KMS-11 (cell line): Measurements from ENCODE around the gene MS4A10.
"Not testable (repeated sequence)": the region's sequence is repeated elsewhere in the genome, so short reads cannot be mapped to it uniquely, and the experiment has no call there.

ENCODE experiments used
- H2AFZ ChIP-seq: fragments of 200-600 bp; sonication (generic); 2 replicates; pipeline ENCODE4 v1.6.1; 2016; ENCODE audit warnings: antibody characterized with exemption, mixed run types, low read depth
- H3K27ac ChIP-seq: fragments of 200-600 bp; sonication (generic); 2 replicates; pipeline ENCODE4 v1.6.1; 2016; ENCODE audit warnings: mild to moderate bottlenecking, mixed run types
- H3K27me3 ChIP-seq: fragments of 200-600 bp; sonication (generic); 2 replicates; pipeline ENCODE4 v1.6.1; 2017; ENCODE audit warnings: mild to moderate bottlenecking, low read depth, mixed run types, moderate library complexity; ENCODE audit not compliant: insufficient read depth
- H3K36me3 ChIP-seq: fragments of 200-600 bp; sonication (generic); 2 replicates; pipeline ENCODE4 v1.6.1; 2017; ENCODE audit warnings: mild to moderate bottlenecking, mixed run types; ENCODE audit not compliant: insufficient read depth
- H3K4me1 ChIP-seq: fragments of 200-600 bp; sonication (generic); 2 replicates; pipeline ENCODE4 v1.6.1; 2016; ENCODE audit warnings: mild to moderate bottlenecking, low read depth, mixed run types; ENCODE audit not compliant: poor library complexity, severe bottlenecking
- H3K4me2 ChIP-seq: fragments of 200-600 bp; sonication (generic); 2 replicates; pipeline ENCODE4 v1.7.0; 2016; ENCODE audit warnings: mild to moderate bottlenecking, mixed run types
- H3K4me3 ChIP-seq: fragments of 200-600 bp; sonication (generic); IDR thresholded peaks from 2 replicates; pipeline ENCODE4 v1.6.1; 2017; ENCODE audit warnings: low read depth, low read length, mixed read lengths; ENCODE audit not compliant: insufficient read depth
- H3K79me2 ChIP-seq: fragments of 200-600 bp; sonication (generic); 2 replicates; pipeline ENCODE4 v1.6.1; 2016; ENCODE audit warnings: low read depth, mixed run types; ENCODE audit not compliant: insufficient read depth
- H3K9ac ChIP-seq: fragments of 200-600 bp; sonication (generic); 2 replicates; pipeline ENCODE4 v1.6.1; 2016; ENCODE audit warnings: mild to moderate bottlenecking, mixed run types
- H4K20me1 ChIP-seq: fragments of 200-600 bp; sonication (generic); 2 replicates; pipeline ENCODE4 v1.6.1; 2016; ENCODE audit warnings: mild to moderate bottlenecking, mixed run types; ENCODE audit not compliant: insufficient read depth
- TF ChIP-seq, protein P1 (sequence below): fragments of 200-600 bp; sonication (generic); conservative IDR thresholded peaks from 2 replicates; pipeline ENCODE4 v1.6.1; 2017; ENCODE audit warnings: low read depth, mild to moderate bottlenecking, antibody characterized with exemption, low read length, moderate library complexity, mixed read lengths

MS4A10 gene

DNA sequence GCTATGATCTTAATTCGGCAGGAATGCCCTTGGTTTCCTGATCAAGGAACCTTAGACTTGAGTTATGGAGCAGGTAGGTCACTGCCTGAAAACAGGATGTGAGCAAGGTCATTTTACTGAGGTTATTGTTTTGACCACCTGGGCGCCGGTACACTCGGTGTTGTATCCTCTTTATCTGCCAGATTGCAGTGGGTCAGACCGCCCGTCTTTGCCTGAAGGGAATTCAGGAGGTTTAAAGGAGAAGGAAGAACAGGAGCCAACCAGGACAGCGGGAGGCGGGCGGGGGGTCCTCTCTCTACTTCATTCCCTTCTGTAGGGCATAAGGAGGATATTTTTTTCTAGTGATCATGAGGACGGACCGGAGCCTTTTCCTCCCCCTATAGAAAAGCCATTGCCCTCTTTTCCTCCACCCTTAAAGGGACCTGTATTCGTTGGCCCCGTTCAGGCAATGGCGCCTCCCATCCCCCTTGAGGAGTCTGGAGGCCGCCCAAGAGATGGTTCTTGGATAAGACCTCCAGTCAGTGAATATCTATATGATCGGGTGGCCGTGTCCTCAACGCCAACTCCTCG, 27.8 kb upstream of the MS4A10 start:
- TF ChIP-seq, protein P1, sequence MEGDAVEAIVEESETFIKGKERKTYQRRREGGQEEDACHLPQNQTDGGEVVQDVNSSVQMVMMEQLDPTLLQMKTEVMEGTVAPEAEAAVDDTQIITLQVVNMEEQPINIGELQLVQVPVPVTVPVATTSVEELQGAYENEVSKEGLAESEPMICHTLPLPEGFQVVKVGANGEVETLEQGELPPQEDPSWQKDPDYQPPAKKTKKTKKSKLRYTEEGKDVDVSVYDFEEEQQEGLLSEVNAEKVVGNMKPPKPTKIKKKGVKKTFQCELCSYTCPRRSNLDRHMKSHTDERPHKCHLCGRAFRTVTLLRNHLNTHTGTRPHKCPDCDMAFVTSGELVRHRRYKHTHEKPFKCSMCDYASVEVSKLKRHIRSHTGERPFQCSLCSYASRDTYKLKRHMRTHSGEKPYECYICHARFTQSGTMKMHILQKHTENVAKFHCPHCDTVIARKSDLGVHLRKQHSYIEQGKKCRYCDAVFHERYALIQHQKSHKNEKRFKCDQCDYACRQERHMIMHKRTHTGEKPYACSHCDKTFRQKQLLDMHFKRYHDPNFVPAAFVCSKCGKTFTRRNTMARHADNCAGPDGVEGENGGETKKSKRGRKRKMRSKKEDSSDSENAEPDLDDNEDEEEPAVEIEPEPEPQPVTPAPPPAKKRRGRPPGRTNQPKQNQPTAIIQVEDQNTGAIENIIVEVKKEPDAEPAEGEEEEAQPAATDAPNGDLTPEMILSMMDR = no peak
- H3K4me1 ChIP-seq = peaks cover 42% of the 10 kb centered on the region
- H3K27ac ChIP-seq = no peak overlapping the region
- no peaks in the 10 kb centered on the region for H4K20me1 ChIP-seq
- H3K9ac ChIP-seq = no peak overlapping the region
- H3K36me3 ChIP-seq = no peaks in the 10 kb centered on the region
- no peak overlapping the region for H3K4me3 ChIP-seq
- H3K4me2 ChIP-seq = peak overlapping the region; percentile 65; the same call in 1 of the 2 replicates
- no peaks in the 10 kb centered on the region for H3K27me3 ChIP-seq
- no peak overlapping the region for H2AFZ ChIP-seq
- no peaks in the 10 kb centered on the region for H3K79me2 ChIP-seq

DNA sequence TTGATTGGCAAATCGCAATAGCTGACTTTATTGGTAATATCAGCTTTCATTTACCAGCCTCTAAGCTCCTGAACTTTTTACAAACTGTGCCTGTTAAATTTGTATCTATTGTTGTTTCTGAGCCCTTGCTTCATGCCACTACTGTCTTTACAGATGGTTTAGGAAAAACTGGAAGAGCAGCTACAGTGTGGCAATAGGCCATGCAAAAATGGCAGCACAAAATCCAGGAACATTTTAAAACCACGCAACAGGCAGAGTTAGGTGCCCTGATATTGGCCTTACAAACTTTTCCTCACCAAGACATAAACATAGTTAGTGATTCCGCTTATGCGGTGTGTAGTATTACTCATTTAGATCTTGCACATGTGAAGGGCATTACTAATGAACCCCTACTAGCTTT, 26.5 kb upstream of the MS4A10 start:
- H3K27me3 ChIP-seq, H3K9ac ChIP-seq, H3K27ac ChIP-seq, H3K79me2 ChIP-seq, H3K4me2 ChIP-seq, H3K4me3 ChIP-seq, H2AFZ ChIP-seq, H4K20me1 ChIP-seq, H3K36me3 ChIP-seq: not testable (repeated sequence)
- H3K4me1 ChIP-seq = peaks cover 55% of the 10 kb centered on the region

DNA sequence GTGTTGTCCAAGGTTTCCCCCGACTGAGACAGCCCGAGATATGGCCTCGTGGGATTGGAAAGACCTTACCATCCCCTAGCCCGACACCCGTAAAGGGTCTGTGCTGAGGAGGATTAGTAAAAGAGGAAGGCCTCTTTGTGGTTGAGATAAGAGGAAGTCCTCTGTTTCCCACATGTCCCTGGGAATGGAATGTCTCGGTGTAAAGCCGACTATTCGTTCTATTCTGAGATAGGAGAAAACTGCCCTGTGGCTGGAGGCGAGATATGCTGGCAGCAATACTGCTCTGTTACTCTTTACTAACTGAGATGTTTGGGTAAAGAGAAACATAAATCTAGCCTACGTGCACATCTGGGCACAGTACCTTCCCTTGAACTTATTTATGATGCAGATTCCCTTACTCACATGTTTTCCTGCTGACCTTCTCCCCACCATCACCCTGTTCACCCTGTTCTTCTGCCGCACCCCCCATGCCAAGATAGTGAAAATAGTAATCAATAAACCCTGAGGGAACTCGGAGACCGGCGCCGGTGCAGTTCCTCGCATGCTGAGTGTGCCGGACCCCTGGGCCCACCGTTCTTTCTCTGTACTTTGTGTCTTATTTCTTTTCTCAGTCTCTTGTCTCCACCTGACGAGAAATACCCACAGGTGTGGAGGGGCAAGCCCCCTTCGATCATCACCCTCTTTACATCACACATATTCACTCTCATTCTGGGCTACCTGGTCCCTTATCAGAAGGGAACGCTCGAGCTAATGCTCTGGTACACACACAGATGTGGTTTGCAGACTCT, 25.5 kb upstream of the MS4A10 start:
- not testable (repeated sequence) for H3K79me2 ChIP-seq, H3K36me3 ChIP-seq, H3K9ac ChIP-seq, H3K4me3 ChIP-seq, H4K20me1 ChIP-seq, H3K27ac ChIP-seq, H3K4me2 ChIP-seq, H3K27me3 ChIP-seq, H2AFZ ChIP-seq
- peaks cover 60% of the 10 kb centered on the region for H3K4me1 ChIP-seq

DNA sequence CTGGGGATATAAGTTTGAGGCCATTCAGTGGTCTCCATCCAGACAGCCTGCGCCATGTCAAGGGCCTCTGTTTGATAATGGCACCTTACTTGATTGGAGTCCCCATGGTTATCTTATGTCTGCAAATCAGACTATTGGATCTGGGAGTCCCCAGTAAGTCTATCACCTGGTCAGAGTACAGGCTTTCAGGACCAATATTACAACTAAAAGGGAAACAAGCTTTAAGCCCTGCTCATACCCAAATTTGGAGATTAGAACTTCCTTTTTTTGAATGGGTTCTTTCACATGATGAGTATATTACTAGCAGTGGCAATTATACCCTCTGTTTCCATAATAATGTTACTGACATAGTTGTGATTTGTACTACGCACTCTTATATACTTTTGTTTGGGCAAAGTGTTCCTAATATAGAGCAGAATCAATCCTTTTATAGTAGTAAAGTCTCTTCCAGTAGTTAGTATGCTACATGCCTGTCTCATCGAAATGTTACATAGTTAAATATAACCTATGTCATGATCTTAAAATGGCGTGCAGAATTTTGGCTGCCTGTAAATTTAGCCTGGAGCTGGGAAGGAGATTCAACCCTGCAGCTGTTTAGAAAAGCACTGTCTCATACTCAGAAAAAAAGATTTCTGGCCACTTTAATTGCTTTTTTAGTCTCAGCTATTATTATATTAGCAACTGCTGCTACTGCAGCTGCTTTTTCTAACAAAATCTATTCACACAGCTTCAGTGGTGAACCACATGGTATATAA, 23.5 kb upstream of the MS4A10 start:
- H3K79me2 ChIP-seq = no peaks in the 10 kb centered on the region
- no peak overlapping the region for H2AFZ ChIP-seq
- H3K27me3 ChIP-seq = no peaks in the 10 kb centered on the region
- H3K4me2 ChIP-seq = no peak overlapping the region
- H4K20me1 ChIP-seq = no peaks in the 10 kb centered on the region
- no peak overlapping the region for H3K4me3 ChIP-seq
- no peak overlapping the region for H3K9ac ChIP-seq
- H3K27ac ChIP-seq = no peak overlapping the region
- no peaks in the 10 kb centered on the region for H3K36me3 ChIP-seq
- peaks cover 50% of the 10 kb centered on the region for H3K4me1 ChIP-seq
- TF ChIP-seq, protein P1 = no peak

DNA sequence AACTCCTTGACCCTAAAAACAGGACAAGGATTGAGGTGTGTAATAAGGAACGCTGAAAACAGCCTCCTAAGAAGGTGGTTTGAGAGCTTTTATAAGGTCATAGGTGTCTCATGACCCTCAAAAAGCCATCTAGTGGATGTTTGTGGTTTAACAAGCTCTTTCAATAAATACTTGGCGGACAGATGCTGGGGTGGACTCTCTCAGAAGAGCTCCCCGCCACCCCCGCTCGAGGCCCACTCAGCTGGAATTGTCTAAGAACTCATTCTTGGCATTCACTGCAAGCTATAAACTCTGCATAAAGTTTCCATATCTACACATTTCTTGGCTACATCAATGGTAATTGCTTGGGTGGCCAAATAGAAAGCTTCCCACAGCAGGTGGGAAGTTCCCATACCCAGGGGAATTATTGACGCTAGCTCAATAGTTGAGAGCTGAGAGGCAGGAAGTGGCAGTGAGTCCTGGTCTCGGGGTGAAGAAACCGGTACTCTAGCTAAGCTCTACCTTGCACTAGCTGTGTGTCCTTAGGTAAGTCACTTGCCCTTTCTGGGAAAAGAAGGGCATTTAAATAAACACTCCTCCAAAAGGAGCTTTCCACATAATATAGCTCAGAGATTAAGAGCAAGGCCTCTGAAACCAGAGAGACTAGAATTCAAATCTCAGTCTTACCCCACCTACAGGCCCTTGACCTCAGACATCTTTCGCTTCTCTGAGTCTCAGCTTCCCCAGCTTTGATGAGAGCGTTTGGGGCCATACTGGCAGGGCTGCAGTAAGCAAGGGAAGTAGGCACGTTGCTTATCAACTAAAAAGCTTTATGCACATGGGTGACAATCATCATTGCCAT, 22.1 kb upstream of the MS4A10 start:
- H4K20me1 ChIP-seq = no peaks in the 10 kb centered on the region
- TF ChIP-seq, protein P1 = peak; percentile 56
- no peak overlapping the region for H2AFZ ChIP-seq
- no peaks in the 10 kb centered on the region for H3K36me3 ChIP-seq
- H3K4me3 ChIP-seq = no peak overlapping the region
- H3K27ac ChIP-seq = no peak overlapping the region
- H3K9ac ChIP-seq = no peak overlapping the region
- no peaks in the 10 kb centered on the region for H3K27me3 ChIP-seq
- H3K4me1 ChIP-seq = peaks cover 40% of the 10 kb centered on the region
- no peaks in the 10 kb centered on the region for H3K79me2 ChIP-seq
- H3K4me2 ChIP-seq = no peak overlapping the region; the same call in 1 of the 2 replicates
